GM21447 (cell line): Measurements from ENCODE around the gene NR2C1.
"Not testable (repeated sequence)": the region's sequence is repeated elsewhere in the genome, so short reads cannot be mapped to it uniquely, and the experiment has no call there.

ENCODE experiments used
- ATAC-seq: cut with Tn5 transposase; IDR thresholded peaks from one replicate; pipeline ENCODE4 v1.9.1; 2021; ENCODE audit not compliant: unreplicated experiment

NR2C1 gene

GRCh38 chr12:95072900-95073697 is at the start of gene NR2C1:
Gene NR2C1, minus strand, starts transcription at chr12:95073618. Its CDS starts 6,234 bp downstream, at chr12:95067384.
- peak; percentile 93 for ATAC-seq

- ATAC-seq, result no peak
Observed at GRCh38 chr12:95118788-95119179, 45.4 kb upstream of the NR2C1 start.

- ATAC-seq, result no peak
Observed at GRCh38 chr12:95118138-95118787, 44.8 kb upstream of the NR2C1 start.

- peak; percentile 78 for ATAC-seq
Observed at GRCh38 chr12:95117178-95117599, 43.8 kb upstream of the NR2C1 start.

GRCh38 chr12:95116773-95117172 is 43.4 kb upstream of the NR2C1 start:
- ATAC-seq, result peak; percentile 48

- no peak for ATAC-seq
Observed at GRCh38 chr12:95116341-95116740, 42.9 kb upstream of the NR2C1 start.

- ATAC-seq, result no peak
Observed at GRCh38 chr12:95115641-95116040, 42.2 kb upstream of the NR2C1 start.

GRCh38 chr12:95114766-95115405 is 41.5 kb upstream of the NR2C1 start:
- ATAC-seq, result no peak

- ATAC-seq, result no peak
Observed at GRCh38 chr12:95107362-95107761, 33.9 kb upstream of the NR2C1 start.

GRCh38 chr12:95105540-95105939 is 32.1 kb upstream of the NR2C1 start:
- no peak for ATAC-seq

GRCh38 chr12:95104919-95105452 is 31.6 kb upstream of the NR2C1 start:
- ATAC-seq, result no peak

- peak; percentile 98 for ATAC-seq
Observed at GRCh38 chr12:95102916-95103671, 29.7 kb upstream of the NR2C1 start.

GRCh38 chr12:95101957-95102356 is 28.5 kb upstream of the NR2C1 start:
- ATAC-seq, result not testable (repeated sequence)

GRCh38 chr12:95100264-95101190 is 27.1 kb upstream of the NR2C1 start:
- no peak for ATAC-seq

- ATAC-seq, result no peak
Observed at GRCh38 chr12:95099270-95099790, 25.9 kb upstream of the NR2C1 start.

GRCh38 chr12:95096852-95097251 is 23.4 kb upstream of the NR2C1 start:
- ATAC-seq, result no peak

GRCh38 chr12:95096378-95096777 is 23.0 kb upstream of the NR2C1 start:
- no peak for ATAC-seq

- not testable (repeated sequence) for ATAC-seq
Observed at GRCh38 chr12:95095866-95096265, 22.4 kb upstream of the NR2C1 start.

- no peak for ATAC-seq
Observed at GRCh38 chr12:95089462-95089861, 16.0 kb upstream of the NR2C1 start.

- ATAC-seq, result peak; percentile 76
Observed at GRCh38 chr12:95088379-95088778, 15.0 kb upstream of the NR2C1 start.
